ENCODE results near the gene ZNF615.
"Not testable (repeated sequence)": the region's sequence is repeated elsewhere in the genome, so short reads cannot be mapped to it uniquely, and the experiment has no call there.

The ZNF615 gene

GRCh38 chr19:51980116-51980736, 27.8 kb downstream of the ZNF615 start:
- no peak for DNase-seq (ENCODE audit: low read depth in 2 of 2)

GRCh38 chr19:51978882-51979281, 29.1 kb downstream of the ZNF615 start:
- no peak for DNase-seq (ENCODE audit: low read depth in 2 of 2)

GRCh38 chr19:51977346-51977745, 30.7 kb downstream of the ZNF615 start:
- no peak for DNase-seq (ENCODE audit: low read depth in 2 of 2)

GRCh38 chr19:51976852-51977251, 31.2 kb downstream of the ZNF615 start:
- no peak for DNase-seq (ENCODE audit: low read depth in 2 of 2)

GRCh38 chr19:51975787-51976186, 32.2 kb downstream of the ZNF615 start:
- not testable (repeated sequence) for DNase-seq (ENCODE audit: low read depth in 2 of 2)

GRCh38 chr19:51971624-51972023, 36.4 kb downstream of the ZNF615 start:
- no peak for DNase-seq (ENCODE audit: low read depth in 2 of 2)

- DNase-seq (ENCODE audit: low read depth in 2 of 2), result no peak
Measured at GRCh38 chr19:51970718-51971117, 37.3 kb downstream of the ZNF615 start.

- no peak for DNase-seq (ENCODE audit: low read depth in 2 of 2)
Measured at GRCh38 chr19:51965583-51965982, 42.4 kb downstream of the ZNF615 start.

- DNase-seq (ENCODE audit: low read depth in 2 of 2), result not testable (repeated sequence)
Measured at GRCh38 chr19:51960621-51961233, 47.3 kb downstream of the ZNF615 start.

GRCh38 chr19:51959791-51960190, 48.2 kb downstream of the ZNF615 start:
- DNase-seq (ENCODE audit: low read depth in 2 of 2), result no peak

GRCh38 chr19:51957846-51958245, 50.2 kb downstream of the ZNF615 start:
- DNase-seq (ENCODE audit: low read depth in 2 of 2), result not testable (repeated sequence)

- DNase-seq (ENCODE audit: low read depth in 2 of 2), result no peak
Measured at GRCh38 chr19:51948975-51949374, 59.0 kb downstream of the ZNF615 start.

GRCh38 chr19:51946602-51947001, 61.4 kb downstream of the ZNF615 start:
- no peak for DNase-seq (ENCODE audit: low read depth in 2 of 2)

- DNase-seq (ENCODE audit: low read depth in 2 of 2), result no peak
Measured at GRCh38 chr19:51944798-51945552, 63.0 kb downstream of the ZNF615 start.

All from stimulated activated CD8-positive, alpha-beta memory T cell treated with anti-CD3 and anti-CD28 coated beads, Interleukin-2, amount 100 ng/mL, for 48 hours (primary cell).